Right renal pelvis (tissue), 4 donors: ENCODE data around the gene BCCIP. TPM values are rescaled to one million over a fixed set of nuclear protein-coding genes. Genes with fewer than 3 reads are reported as not detected.

Source experiments
- DNase-seq, 4 donors: peaks; one replicate each; pipeline ENCODE4 v3.0.0-alpha.2; 2013; ENCODE audit warnings: low read depth in 4 of 4, low spot score in 3 of 4, missing footprints in 1 of 4
- polyA plus RNA-seq, 4 donors: library from polyadenylated mRNA; unstranded; fragments of 120-200 nt; gene quantifications; one replicate each; pipeline ENCODE4 v1.2.1, GENCODE V29; 2013; ENCODE audit not compliant: insufficient read length in 4 of 4

The BCCIP gene
- 100 to 1,000 TPM in 3 of 4 donors, 10 to 100 TPM in 1; 89.2 to 109 (median 104) TPM for polyA plus RNA-seq

DNA sequence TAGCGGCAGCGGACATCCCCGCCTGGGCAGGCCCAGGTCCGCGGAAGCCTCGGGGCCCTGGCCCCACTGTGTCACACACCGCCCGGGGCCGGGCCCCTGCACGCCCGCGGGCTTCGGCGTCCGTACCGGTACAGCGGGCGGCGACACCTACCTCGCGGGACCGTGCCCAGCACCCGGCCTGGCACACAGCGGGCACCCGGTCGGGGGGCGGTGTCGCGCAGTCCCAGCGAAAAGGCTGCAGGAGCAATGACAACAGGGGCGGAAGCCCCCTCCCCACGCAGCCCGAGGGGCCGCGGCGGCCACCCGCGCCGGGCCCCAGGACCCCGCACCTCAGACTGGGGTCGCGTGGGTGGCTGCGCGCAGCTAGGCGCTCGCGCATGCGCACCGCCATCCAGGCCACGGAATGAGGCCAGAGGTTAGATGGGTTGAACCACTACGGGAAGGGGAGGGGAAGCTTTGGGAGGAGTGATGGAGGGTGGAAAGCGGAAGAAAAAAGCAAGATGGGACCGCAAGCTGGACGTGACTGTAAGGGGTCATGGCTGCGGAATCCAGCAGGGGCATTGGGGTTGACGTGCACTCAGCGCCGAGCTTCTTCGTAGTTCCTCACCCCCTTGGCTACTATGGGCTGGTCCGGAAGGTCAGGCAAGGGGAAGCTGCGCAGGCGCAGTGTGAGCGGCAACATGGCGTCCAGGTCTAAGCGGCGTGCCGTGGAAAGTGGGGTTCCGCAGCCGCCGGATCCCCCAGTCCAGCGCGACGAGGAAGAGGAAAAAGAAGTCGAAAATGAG is at the start of gene BCCIP, which contains the start of gene UROS:
Gene BCCIP (plus strand): TSS at position 669 of the 785 bp plus-strand sequence. CDS start 12 bp downstream, at position 681.
Gene UROS (minus strand): TSS at position 381 of the 785 bp plus-strand sequence. CDS start 6,759 bp downstream, outside the sequence.
- peak; percentile 83 to 96 (median 86) for DNase-seq

DNA sequence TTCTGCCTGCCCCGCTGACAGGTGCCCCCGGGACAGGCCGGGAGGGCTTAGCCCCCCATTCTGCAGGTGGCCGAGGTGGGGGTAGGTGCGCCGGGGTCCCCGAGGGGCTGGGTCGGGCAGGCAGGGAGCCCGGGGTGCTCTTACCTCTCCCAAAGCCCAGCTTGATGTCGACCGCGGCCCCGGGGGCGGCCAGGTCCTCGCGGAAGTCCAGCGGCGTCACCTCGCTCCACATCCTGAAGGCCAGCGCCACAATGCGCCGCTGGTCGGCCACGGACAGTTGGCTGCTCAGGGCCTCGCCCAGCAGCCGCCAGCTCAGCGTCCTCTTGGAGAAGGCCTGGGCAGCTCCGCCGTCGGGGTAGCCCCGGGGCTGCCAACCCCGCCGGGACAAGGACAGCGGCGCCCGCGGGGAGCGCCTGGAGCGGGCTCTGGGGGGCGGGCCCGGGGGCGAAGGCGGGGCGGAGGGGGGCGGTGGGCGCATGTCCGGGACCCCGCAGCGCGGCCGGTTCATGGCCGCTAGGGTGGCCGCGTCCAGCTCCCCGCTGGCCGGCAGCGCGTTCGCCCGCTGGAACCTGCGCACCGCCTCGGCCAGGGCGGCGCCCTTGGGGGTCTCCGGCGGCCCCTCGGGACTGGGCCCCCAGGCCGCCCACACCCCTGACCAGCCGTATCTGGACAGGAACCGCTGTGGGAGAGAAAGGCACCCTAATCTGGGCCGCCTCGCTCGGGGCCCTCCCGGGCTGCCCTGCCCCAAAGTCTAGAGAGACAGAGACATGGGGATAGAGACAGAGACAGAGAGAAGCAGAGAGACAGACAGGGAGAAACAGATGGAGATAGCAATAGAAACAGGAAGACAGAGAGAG is 49.4 kb upstream of the BCCIP start:
- DNase-seq, result no peak

DNA sequence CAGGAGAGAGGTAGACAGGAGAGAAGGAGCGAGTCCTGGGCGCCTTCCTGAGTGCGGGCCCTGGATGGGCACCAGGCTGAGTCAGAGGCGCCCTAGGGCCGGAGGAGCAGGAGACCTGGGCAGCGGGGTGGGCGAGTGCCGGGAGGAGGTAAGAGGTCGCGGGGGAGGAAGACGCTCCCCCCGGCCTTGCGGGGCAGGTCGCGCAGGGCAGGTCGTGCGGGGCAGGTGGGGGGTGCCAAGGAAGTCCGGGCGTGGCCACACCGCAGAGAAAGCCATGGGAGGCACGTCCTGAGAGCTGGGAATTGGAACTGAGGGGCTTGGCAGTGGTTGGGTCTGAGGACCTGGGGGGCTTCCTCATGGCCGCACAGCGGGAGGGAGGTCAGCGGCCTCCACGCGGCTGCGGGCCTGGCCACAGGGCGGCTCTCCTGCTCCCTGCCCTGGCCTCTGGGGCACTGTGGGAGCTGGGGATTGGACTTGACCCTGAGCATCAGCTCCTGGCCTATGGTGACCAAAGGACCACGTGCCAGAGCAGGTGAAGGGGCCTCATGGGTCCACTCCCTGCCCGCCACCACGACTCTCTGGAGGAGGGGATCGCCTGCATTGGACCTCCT is 48.7 kb upstream of the BCCIP start:
- DNase-seq, result no peak

DNA sequence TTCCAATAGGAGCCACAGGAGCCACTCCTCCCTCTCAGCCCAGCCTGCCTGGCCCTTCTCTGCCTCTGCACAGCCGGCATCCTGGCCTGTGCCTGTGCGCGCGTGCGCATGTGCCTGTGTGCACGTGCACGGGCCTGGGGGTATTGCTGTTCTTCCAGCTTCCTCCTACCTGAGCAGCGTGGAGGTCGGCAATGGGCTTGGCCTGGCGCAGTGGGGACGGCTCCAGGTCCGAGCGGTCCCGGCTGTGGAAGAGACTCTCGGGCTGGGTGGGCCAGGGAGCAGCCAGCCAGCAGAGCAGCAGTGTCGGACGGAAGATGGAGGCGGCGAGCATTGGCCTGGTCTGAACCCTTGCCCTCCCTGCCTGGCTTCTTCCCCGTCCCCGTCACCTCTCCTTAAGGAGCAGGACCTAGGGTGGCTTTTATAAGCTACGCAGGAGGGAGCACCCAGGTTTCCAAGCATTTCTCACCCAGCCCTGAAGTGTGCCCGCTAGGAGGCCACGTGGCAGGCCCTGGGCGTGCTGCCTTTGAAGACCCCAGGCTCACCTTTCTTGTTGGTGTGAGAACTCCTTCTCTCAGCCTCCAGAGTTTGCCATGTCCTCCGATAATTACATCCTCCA is 47.7 kb upstream of the BCCIP start, which contains the start of gene MMP21:
Gene MMP21 (minus strand): TSS at position 331 of the 616 bp plus-strand sequence. CDS start 0 bp downstream, at position 331.
- no peak for DNase-seq

DNA sequence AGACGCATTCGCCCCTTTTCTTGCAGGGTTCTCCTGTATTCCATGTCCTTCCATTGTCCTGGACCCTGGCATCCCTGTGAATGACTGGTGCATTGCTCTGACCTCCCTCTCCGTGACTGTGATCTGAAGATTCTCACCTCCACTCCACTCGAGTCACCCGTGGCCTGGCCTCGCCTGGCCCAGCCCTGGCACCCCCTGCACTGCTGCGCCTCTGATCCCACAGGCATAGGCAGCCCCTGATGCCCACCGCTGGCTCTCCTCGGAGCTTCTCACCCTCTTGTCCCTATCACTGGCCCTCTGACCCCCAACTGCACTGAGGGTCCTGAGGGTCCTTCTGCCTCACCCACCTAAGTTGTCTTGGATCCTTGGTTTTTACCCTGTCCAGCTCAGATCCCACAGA is 45.5 kb upstream of the BCCIP start:
- DNase-seq, result no peak

DNA sequence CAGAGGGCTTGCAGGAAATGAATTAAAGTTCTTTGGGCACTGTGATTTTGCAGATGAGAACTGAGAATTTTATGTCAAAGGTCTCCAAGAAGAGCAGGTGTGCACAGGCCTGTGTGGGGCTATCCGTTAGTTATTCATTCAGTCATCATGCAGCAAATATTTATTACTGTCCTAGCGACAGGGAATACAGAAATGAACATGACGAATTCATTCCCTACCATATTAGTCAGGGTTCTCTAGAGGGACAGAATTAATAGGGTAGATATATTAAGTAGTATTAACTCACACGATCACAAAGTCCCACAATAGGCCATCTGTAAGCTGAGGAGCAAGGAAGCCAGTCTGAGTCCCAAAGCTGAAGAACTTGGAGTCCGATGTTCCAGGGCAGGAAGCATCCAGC is 44.8 kb upstream of the BCCIP start:
- no peak for DNase-seq

DNA sequence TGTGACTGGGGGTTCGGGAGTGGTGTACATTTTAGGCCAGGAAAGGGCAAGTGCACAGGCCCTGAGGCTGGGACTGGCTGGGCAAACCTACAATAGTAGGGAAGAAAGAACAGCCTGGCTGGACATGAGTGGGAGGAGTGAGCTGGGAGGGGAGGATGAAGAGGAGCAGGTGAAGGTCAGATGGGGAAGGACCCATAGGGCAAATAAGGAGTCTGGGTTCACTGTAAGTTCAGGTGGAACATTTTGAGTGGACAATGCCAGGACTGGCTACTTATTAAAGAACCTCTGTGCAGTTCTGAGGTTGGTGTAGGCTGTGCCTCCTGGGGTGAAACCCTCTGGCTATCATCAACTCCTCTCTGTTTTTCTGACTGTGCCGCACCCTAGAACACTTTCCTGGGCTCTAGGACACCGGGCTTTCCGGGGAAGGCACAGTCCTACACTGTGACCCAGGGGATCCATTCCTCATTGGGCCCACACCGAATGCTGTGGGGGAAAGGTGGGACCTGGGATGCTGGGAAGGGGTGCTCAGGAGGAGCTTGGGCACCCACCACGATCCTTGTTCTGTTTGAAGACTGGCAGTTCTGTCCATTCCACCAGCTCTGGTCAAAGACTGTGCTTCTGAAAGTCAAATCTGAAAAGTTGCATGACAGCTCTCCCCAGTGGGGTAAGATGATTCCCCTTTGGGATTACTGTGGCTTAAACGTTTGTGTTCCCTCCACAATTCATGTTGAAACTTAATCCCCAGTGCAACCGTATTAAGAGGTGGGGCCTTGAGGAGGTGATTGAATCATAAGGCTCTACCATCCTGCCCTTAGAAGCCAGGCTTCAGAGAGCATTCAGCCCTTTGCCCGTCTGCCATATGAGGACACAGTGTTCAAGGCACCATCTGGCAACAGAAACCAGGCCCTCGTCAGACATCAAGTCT is 43.7 kb upstream of the BCCIP start:
- no peak for DNase-seq

DNA sequence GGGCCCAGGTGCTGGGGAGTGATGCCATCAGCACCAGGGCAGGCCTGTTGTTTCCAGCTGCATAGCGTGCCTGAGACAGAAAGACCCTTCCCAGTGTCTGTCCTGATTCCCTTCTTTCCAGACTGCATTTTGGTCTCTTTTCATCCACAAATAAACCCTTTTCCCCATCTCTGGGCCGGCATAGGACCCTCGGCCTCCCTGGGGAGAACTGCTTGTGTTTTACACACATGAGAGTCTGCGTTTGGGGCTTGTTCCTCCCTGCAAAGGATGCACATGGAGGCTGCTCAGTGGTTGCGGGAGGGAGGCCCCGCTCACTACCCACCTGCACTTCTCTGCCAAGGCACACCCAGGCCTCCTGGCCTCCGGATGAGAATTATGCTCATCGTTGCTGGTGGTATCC is 42.0 kb upstream of the BCCIP start:
- DNase-seq, result no peak

- DNase-seq, result no peak
These were observed 41.3 kb upstream of the BCCIP start for GRCh38 chr10:125782054-125782453.

DNA sequence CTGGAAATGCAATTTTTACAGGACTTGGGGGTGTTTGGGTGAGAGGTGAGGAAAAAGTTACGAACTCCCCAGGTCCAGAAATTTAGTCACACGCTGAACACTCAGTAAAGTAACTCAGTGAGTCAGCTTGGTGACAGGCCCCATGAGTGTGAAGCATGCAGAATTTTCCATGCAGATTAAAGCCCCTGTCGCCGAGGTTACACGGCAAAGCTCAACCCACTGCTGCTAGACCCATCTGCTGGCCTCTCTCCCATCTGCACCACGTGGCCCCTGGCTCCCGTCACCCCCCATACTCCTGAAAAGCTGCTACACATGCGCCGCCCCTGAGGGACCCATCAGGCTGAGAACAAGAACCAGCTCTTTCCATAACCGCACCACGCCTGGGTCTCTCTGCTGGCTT is 40.7 kb upstream of the BCCIP start:
- DNase-seq, result no peak

DNA sequence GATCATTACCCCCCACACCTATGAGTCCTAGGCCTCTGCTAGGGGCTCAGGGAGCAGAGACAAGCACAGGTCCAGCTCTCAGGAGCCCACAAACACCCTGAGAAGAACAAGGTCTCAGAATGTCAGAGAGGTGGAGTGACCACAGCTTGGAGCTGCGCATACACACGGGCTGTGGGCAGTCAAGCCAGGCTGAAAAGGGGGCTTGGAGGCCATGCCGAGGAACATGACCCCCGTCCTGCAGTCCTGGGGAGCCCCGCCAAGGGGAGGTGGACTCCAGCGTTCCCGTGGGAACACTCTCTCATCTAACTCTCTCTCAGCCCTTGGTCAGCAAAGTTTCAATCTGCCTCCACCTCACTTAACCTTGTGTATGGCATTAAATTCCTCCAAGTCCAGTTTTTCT is 39.9 kb upstream of the BCCIP start:
- DNase-seq, result no peak

- no peak for DNase-seq
These were observed 39.4 kb upstream of the BCCIP start for GRCh38 chr10:125783957-125784356.

- DNase-seq, result no peak
These were observed 37.6 kb upstream of the BCCIP start for GRCh38 chr10:125785791-125786190.

DNA sequence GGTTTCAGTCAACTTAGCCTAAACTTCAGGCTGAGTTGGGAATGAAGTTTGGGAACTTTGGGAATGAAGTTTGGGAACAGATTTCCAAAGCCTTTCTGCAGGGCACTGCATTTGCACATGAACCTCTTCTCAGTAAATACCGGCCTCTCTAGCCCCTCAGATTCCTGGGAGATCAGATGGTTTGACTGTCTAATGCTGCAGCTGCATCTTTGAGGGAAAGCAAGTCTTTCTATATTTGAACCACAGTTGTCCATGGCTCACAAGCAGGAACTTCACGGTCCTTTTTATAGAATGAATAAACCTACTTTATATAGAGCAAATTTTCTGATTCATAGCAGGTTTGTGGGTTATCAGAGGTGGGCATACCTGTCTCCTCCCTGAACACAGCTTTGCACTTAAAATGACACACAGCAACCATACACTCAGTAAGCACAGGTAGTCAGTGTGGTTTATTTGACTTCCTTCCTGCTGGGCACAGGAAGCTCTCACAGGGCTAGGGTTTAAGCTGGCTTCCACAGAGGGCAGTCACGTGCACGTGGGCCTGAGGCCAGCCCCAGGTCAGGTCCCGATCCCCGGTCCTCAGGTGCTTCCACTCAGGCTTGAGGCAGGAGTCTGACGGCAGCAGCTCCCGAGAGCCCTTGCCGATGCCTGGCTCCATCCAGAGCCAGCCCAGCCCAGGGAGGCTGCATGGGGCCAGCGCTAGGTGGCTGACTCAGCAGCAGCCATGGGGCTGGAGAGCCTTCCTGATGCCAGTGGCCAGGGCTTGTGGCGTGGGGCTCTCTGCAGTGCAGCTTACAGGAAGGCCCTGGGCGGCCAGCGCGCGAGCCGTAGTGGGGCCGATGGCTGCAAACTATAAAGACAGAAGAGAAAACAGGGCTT is 35.0 kb upstream of the BCCIP start:
- DNase-seq, result no peak

DNA sequence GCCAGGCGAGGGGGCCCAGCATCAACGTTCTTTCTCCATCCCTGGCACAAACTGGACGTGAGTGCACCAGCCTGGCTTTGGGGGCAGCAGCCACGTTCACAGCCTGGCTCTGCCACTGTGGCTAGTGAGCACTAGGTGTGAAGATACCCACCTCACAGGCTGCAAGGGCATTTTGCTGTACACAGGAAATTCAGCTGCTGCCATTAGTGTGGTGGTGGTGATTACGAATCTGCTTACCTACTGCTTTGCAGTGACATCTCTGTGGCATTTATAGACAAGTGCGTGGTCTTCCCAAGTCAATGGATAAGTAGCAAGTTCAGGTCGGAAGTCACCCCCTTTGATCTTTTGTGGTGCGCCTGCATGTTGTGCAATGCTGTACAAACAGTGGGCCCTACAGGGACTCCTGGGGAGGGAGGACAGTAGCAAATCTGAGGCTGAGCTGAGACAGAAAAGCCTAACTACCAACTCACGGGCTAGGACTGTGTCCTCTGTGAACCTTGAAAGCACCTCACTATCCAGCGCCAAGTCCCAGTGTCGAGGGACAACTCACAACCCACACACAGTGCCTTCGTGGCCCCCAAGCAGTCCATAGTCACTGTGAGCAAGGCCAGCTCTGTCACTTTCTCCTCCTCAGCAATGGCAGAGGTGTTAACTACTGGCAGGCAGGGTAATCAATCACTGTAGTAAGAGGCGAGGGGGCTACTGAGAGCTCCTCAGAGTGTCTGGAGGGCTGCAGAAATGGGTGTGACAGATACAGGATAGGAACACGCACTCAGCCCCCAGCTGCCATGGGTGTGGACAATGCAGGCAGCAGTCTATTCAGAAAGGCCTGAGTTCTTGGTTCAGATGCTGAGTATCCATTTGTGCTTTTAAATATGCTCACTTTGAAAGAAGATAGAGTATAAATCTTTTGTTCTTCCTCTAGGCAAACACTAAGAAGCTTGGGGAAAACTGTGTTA is 30.7 kb upstream of the BCCIP start:
- no peak for DNase-seq

DNA sequence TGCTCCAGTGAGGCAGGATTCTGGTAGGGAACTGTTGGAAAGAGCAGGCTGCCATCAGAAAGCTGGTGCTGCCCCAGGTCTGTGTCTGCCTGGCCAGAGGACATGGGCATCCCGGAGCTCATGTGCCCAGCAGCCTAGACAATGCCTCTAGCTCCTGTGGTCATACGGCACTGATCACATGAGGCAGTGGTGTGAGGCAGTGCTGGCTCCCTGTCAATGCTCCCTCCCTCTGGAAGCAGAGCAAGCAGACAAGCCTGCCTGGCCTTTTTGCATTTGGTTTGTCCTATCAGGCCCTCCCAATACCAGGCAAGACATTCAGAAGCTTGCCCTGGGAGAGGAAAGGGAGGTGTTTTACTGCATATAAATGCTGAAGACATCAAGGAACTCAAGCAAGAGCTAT is 28.2 kb upstream of the BCCIP start:
- no peak for DNase-seq

GRCh38 chr10:125795637-125796190 is 27.6 kb upstream of the BCCIP start:
- no peak for DNase-seq
